Stimulated activated naive CD4-positive, alpha-beta T cell treated with Interleukin-2 at 50 U/mL for 16 hours (primary cell): Measurements from ENCODE around the gene KCNN1.
A peak's percentile ranks its signal among the peaks of the same experiment; 100 is the strongest.

ENCODE experiments used
- DNase-seq: peaks from one replicate; lab custom pipeline; 2025; lab: John Stamatoyannopoulos, UW

KCNN1 gene

GRCh38 chr19:17947815-17948513, 18.9 kb upstream of the KCNN1 start:
- peak; percentile 97 for DNase-seq

GRCh38 chr19:17948514-17948900, 18.4 kb upstream of the KCNN1 start:
- no peak for DNase-seq

GRCh38 chr19:17948931-17949930, 17.7 kb upstream of the KCNN1 start:
- DNase-seq = peak; percentile 12

GRCh38 chr19:17949956-17950309, 17.0 kb upstream of the KCNN1 start:
- DNase-seq = no peak

GRCh38 chr19:17950310-17951156, 16.4 kb upstream of the KCNN1 start:
- peak; percentile 35 for DNase-seq

GRCh38 chr19:17951157-17951989, 15.5 kb upstream of the KCNN1 start:
- no peak for DNase-seq

GRCh38 chr19:17951990-17952976, 14.6 kb upstream of the KCNN1 start:
- no peak for DNase-seq

GRCh38 chr19:17953316-17953801, 13.5 kb upstream of the KCNN1 start:
- DNase-seq = no peak

GRCh38 chr19:17953869-17954268, 13.0 kb upstream of the KCNN1 start:
- DNase-seq = no peak

GRCh38 chr19:17954401-17954800, 12.5 kb upstream of the KCNN1 start:
- DNase-seq = no peak

GRCh38 chr19:17957149-17957849, 9.6 kb upstream of the KCNN1 start:
- DNase-seq = no peak

- no peak for DNase-seq
Measured at GRCh38 chr19:17957885-17958284, 9.0 kb upstream of the KCNN1 start.

- no peak for DNase-seq
Measured at GRCh38 chr19:17963936-17964691, 2.8 kb upstream of the KCNN1 start.

- no peak for DNase-seq
Measured at GRCh38 chr19:17965370-17966128, 1.4 kb upstream of the KCNN1 start.

- DNase-seq = no peak
Measured at GRCh38 chr19:17966129-17966483, 801 bp upstream of the KCNN1 start.

- no peak for DNase-seq
Measured at GRCh38 chr19:17967257-17968051, 547 bp downstream of the KCNN1 start.

- DNase-seq = no peak
Measured at GRCh38 chr19:17968362-17968761, 1.5 kb downstream of the KCNN1 start.
